HepG2 (cell line): Measurements from ENCODE around the gene ELL. TPM values are rescaled to one million over a fixed set of nuclear protein-coding genes. Genes with fewer than 3 reads are reported as not detected.
A peak's percentile ranks its signal among the peaks of the same experiment; 100 is the strongest.

Experiments used
- AKAP8 ChIP-seq: sonication (generic); formaldehyde crosslinking; IDR thresholded peaks from 2 replicates; pipeline ENCODE4 v1.5.1; 2020; ENCODE audit warnings: mild to moderate bottlenecking, missing genetic modification reagents
- CTCF ChIP-seq: sonication (generic); formaldehyde crosslinking; IDR thresholded peaks from 2 replicates; pipeline ENCODE4 v1.5.0; 2020; ENCODE audit warnings: mild to moderate bottlenecking, missing genetic modification reagents, moderate library complexity
- DNMT3B ChIP-seq: conservative IDR thresholded peaks from 2 replicates; pipeline ENCODE4 v1.6.1; 2016; ENCODE audit warnings: missing biosample characterization, control low read depth
- HOXA5 ChIP-seq: sonication (generic); formaldehyde crosslinking; IDR thresholded peaks from 2 replicates; pipeline ENCODE4 v1.4.0; 2020; ENCODE audit warnings: missing genetic modification reagents
- KDM3A ChIP-seq: IDR thresholded peaks from 2 replicates; pipeline ENCODE4 v1.6.1; 2018; ENCODE audit warnings: low read depth, missing compliant biosample characterization
- KDM5A ChIP-seq: fragments of 200-600 bp; sonication (generic); IDR thresholded peaks from 2 replicates; pipeline ENCODE4 v1.7.0; 2018; ENCODE audit warnings: antibody characterized with exemption, mild to moderate bottlenecking, low read length, borderline replicate concordance
- LBX2 ChIP-seq: sonication (generic); formaldehyde crosslinking; IDR thresholded peaks from 2 replicates; pipeline ENCODE4 v1.5.0; 2020; ENCODE audit warnings: missing genetic modification reagents, mild to moderate bottlenecking, borderline replicate concordance
- MEIS1 ChIP-seq: sonication (generic); formaldehyde crosslinking; IDR thresholded peaks from 2 replicates; pipeline ENCODE4 v1.9.0; 2021; ENCODE audit warnings: mild to moderate bottlenecking, missing genetic modification reagents, moderate library complexity, borderline replicate concordance
- MTF1 ChIP-seq: sonication (generic); formaldehyde crosslinking; IDR thresholded peaks from 2 replicates; pipeline ENCODE4 v1.5.0; 2020; ENCODE audit warnings: missing genetic modification reagents
- NFE2L1 ChIP-seq: sonication (generic); formaldehyde crosslinking; IDR thresholded peaks from 2 replicates; pipeline ENCODE4 v1.4.0; 2020; ENCODE audit warnings: missing genetic modification reagents, mild to moderate bottlenecking, borderline replicate concordance
- PREB ChIP-seq: sonication (generic); formaldehyde crosslinking; IDR thresholded peaks from 2 replicates; pipeline ENCODE4 v1.4.0; 2020; ENCODE audit warnings: missing genetic modification reagents
- ZBTB38 ChIP-seq: sonication (generic); formaldehyde crosslinking; IDR thresholded peaks from 2 replicates; pipeline ENCODE4 v1.5.1; 2020; ENCODE audit warnings: mild to moderate bottlenecking, missing genetic modification reagents
- ZBTB4 ChIP-seq: sonication (generic); formaldehyde crosslinking; IDR thresholded peaks from 2 replicates; pipeline ENCODE4 v1.4.0; 2020; ENCODE audit warnings: missing genetic modification reagents, mild to moderate bottlenecking, borderline replicate concordance
- ZBTB44 ChIP-seq: sonication (generic); formaldehyde crosslinking; IDR thresholded peaks from 2 replicates; pipeline ENCODE4 v1.4.0; 2020; ENCODE audit warnings: missing genetic modification reagents
- ZNF256 ChIP-seq: sonication (generic); formaldehyde crosslinking; conservative IDR thresholded peaks from 2 replicates; pipeline ENCODE4 v1.4.0; 2020; ENCODE audit warnings: missing genetic modification reagents
- ZNF510 ChIP-seq: sonication (generic); formaldehyde crosslinking; IDR thresholded peaks from 2 replicates; pipeline ENCODE4 v1.4.0; 2020; ENCODE audit warnings: low read depth, mild to moderate bottlenecking, missing genetic modification reagents
- ZNF572 ChIP-seq: sonication (generic); formaldehyde crosslinking; IDR thresholded peaks from 2 replicates; pipeline ENCODE4 v1.5.1; 2020; ENCODE audit warnings: mild to moderate bottlenecking, missing genetic modification reagents
- ZNF597 ChIP-seq: sonication (generic); formaldehyde crosslinking; IDR thresholded peaks from 2 replicates; pipeline ENCODE4 v1.5.0; 2020; ENCODE audit warnings: missing genetic modification reagents
- ZNF614 ChIP-seq: IDR thresholded peaks from 2 replicates; pipeline ENCODE4 v1.6.1; 2018; ENCODE audit warnings: missing biosample characterization, missing genetic modification reagents, inconsistent platforms, borderline replicate concordance
- polyA plus RNA-seq, 8 experiments: library from polyadenylated mRNA; depleted of rRNA in 3 of 8; stranded (reverse) in 7 of 8; unstranded in 1 of 8; fragments of >200 nt; fragmentation: Illumina TruSeq in 4 of 8; extraction: Trizol in 4 of 8; gene quantifications; 2 replicates each; pipeline versions ENCODE4 v1.2.1 to v1.2.3, GENCODE V29; 2011 to 2016; ENCODE audit warnings: low read depth in 4 of 8, missing spikeins in 1 of 8, mixed read lengths in 1 of 8; ENCODE audit not compliant: insufficient read depth in 1 of 8
- total RNA-seq, 5 experiments: library from RNA; depleted of rRNA; stranded (reverse); fragments of >200 nt; fragmentation: Illumina TruSeq; extraction: Trizol; gene quantifications; 2 replicates each; pipeline ENCODE4 v1.2.3, GENCODE V29; 2016; ENCODE audit warnings: low read depth in 1 of 5

Gene ELL
- total and polyA plus RNA-seq, 2 of the 13 experiments (the other 11 are each of a cell fraction or from before 2014, with no cell fraction given) = 3.7 to 5.4 TPM

GRCh38 chr19:18450931-18451836, 70.7 kb downstream of the ELL start (continued):
- TF ChIP-seq ZBTB4 (CRISPR knock-in tag) = 0 out of 2 replicates have a peak, but pooled peaks have one; percentile 14
- no peak for TF ChIP-seq ZNF510 (CRISPR knock-in tag)
- TF ChIP-seq ZNF256 (CRISPR knock-in tag) = no peak
- no peak for TF ChIP-seq ZNF572
- TF ChIP-seq KDM3A (CRISPR knock-in tag) = peak; percentile 89
- TF ChIP-seq ZBTB44 (CRISPR knock-in tag) = no peak
- TF ChIP-seq HOXA5 (CRISPR knock-in tag) = no peak
- no peak for TF ChIP-seq KDM5A
- no peak for TF ChIP-seq DNMT3B (CRISPR knock-in tag)
- no peak for TF ChIP-seq MEIS1 (CRISPR knock-in tag)
- TF ChIP-seq CTCF = peak; percentile 97
- TF ChIP-seq AKAP8 (CRISPR knock-in tag) = no peak
- TF ChIP-seq ZNF614 (CRISPR knock-in tag) = peak; percentile 62; the same call in 1 of the 2 replicates
- peak; percentile 73; the same call in 1 of the 2 replicates for TF ChIP-seq ZBTB38 (CRISPR knock-in tag)
- no peak for TF ChIP-seq NFE2L1 (CRISPR knock-in tag)
- no peak for TF ChIP-seq PREB (CRISPR knock-in tag)
- peak; percentile 58; the same call in 1 of the 2 replicates for TF ChIP-seq LBX2 (CRISPR knock-in tag)
- no peak for TF ChIP-seq ZNF597 (CRISPR knock-in tag)
- TF ChIP-seq MTF1 = no peak
